PC-9 (cell line): ENCODE results near the gene PAXX. TPM values are rescaled to one million over a fixed set of nuclear protein-coding genes. Genes with fewer than 3 reads are reported as not detected.

ENCODE experiments used
- BruUV-seq: library from RNA; stranded (reverse); fragments of 400-500 nt; replicated peaks from 2 replicates; lab custom pipeline; 2021; lab: Mats Ljungman, UMichigan
- CTCF ChIA-PET: fragments of 300-600 bp; sonication (Branson Sonifier 250); formaldehyde crosslinking; loops from one replicate; lab custom pipeline; 2022; ENCODE audit warnings: antibody characterized with exemption; lab: Charles Lee
- POLR2A ChIA-PET: fragments of 300-600 bp; sonication (Branson Sonifier 250); formaldehyde crosslinking; loops from one replicate; lab custom pipeline; 2022; ENCODE audit warnings: antibody characterized with exemption; ENCODE audit not compliant: unreplicated experiment; lab: Charles Lee
- DNase-seq, 2 experiments: peaks; one replicate each; pipeline versions ENCODE4 v3.0.0 to v3.0.0-alpha.2; 2015 to 2022; ENCODE audit warnings: mixed read lengths in 1 of 2
- H2AFZ ChIP-seq: fragments of 200-600 bp; sonication (generic); 2 replicates; pipeline ENCODE4 v1.8.1; 2017; ENCODE audit warnings: antibody characterized with exemption
- H3F3A ChIP-seq: fragments of 200-600 bp; sonication (generic); 2 replicates; pipeline ENCODE4 v1.8.1; 2017; ENCODE audit warnings: antibody characterized with exemption, mild to moderate bottlenecking, low read depth; ENCODE audit not compliant: insufficient read depth
- H3K27ac ChIP-seq: fragments of 200-600 bp; sonication (generic); 2 replicates; pipeline ENCODE4 v1.6.1; 2016; ENCODE audit warnings: mixed run types
- H3K27me3 ChIP-seq: fragments of 200-600 bp; sonication (generic); 2 replicates; pipeline ENCODE4 v1.6.1; 2016; ENCODE audit warnings: low read depth, mixed run types; ENCODE audit not compliant: insufficient read depth
- H3K36me3 ChIP-seq: fragments of 200-600 bp; sonication (generic); 2 replicates; pipeline ENCODE4 v1.6.1; 2016; ENCODE audit warnings: low read depth, mixed run types
- H3K4me1 ChIP-seq: fragments of 200-600 bp; sonication (generic); replicated peaks from 2 replicates; pipeline ENCODE4 v1.6.1; 2016; ENCODE audit warnings: mixed run types; ENCODE audit not compliant: insufficient read depth
- H3K4me2 ChIP-seq: fragments of 200-600 bp; sonication (generic); 2 replicates; pipeline ENCODE4 v1.6.1; 2017; ENCODE audit warnings: mixed run types
- H3K4me3 ChIP-seq: fragments of 200-600 bp; sonication (generic); 2 replicates; pipeline ENCODE4 v1.6.1; 2016; ENCODE audit warnings: mixed run types
- H3K79me2 ChIP-seq: fragments of 200-600 bp; sonication (generic); 2 replicates; pipeline ENCODE4 v1.6.1; 2017; ENCODE audit warnings: low read depth, mixed run types
- H3K9me2 ChIP-seq: fragments of 200-600 bp; sonication (generic); 2 replicates; pipeline ENCODE4 v1.8.1; 2017; ENCODE audit warnings: mild to moderate bottlenecking; ENCODE audit not compliant: insufficient read depth
- H3K9me3 ChIP-seq: fragments of 200-600 bp; sonication (generic); 2 replicates; pipeline ENCODE4 v1.8.1; 2016; ENCODE audit warnings: low read depth; ENCODE audit not compliant: insufficient read depth
- H4K20me1 ChIP-seq: fragments of 200-600 bp; sonication (generic); 2 replicates; pipeline ENCODE4 v1.8.1; 2017; ENCODE audit not compliant: insufficient read depth
- CTCF ChIP-seq: fragments of 200-600 bp; sonication (generic); conservative IDR thresholded peaks from 2 replicates; pipeline ENCODE4 v1.6.1; 2017; ENCODE audit warnings: mixed run types, antibody characterized with exemption, mild to moderate bottlenecking, moderate library complexity
- EZH2 ChIP-seq: fragments of 200-600 bp; sonication (generic); IDR thresholded peaks from 2 replicates; pipeline ENCODE4 v1.8.0; 2017; ENCODE audit warnings: antibody characterized with exemption, low read depth
- intact Hi-C: fragments of 100-400 bp; cut with micrococcal nuclease; formaldehyde crosslinking; loops from one replicate; pipeline ENCODE4 v1.10.0; 2022; ENCODE audit not compliant: unreplicated experiment
- total RNA-seq: library from RNA; stranded (reverse); gene quantifications from 2 replicates; pipeline ENCODE4 v1.2.3, GENCODE V29; 2021

PAXX gene
- total RNA-seq, 1 experiment from 2014 or later = 54.9 TPM

DNA sequence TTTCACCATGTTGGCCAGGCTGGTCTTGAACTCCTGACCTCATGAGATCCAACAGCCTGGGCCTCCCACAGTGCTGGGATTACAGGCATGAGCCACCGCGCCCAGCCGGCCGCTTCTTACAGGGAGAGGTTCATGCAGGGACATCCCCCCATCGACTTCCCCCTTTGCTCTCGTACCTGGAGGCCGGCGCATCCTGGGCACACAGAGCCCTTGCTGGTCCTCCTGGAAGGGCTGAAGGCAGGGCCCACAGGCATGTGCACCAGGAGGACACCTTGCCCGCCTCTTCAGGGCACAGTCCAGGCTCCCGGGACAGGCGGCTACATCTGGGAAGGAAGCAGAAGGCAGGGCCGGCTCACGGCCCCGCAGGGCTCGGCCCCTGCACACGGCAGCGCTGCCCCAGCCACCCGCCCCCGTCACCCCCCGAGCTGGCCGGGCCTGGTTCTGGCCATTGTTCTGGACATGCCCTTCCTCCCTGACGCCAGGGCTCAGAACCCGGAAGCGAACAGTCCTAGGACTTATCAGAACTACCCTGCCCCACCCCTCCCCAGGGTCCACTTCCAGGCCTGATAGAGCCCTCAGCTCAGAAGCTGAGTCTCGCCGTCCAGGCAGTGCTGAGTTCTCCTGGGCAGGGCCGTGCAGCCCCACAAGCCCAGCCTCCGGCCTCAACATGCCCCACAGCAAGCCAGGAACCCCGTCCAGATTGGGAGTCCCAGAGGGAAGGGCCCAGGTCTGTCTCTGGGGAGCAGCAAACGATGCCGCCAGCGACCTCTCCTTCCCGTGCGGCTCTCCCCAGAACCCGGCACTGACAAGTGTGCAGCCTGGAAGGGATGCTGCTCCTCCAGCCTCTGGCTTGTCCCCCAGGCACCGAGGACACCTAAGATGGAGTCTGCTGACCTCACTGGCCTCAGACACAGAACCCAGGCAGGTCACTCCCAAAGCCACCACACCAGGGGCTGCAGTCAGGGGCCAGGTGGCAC lies 50.8 kb downstream of the PAXX start:
- no peak overlapping the region for H3K4me3 ChIP-seq
- BruUV-seq = no TSS peak
- intact Hi-C loops = no loop called here
- no peaks in the 10 kb centered on the region for H3K27me3 ChIP-seq
- H3F3A ChIP-seq = peaks cover 14% of the 10 kb centered on the region; the same call in 1 of the 2 replicates
- H3K27ac ChIP-seq = no peak overlapping the region
- H3K9me2 ChIP-seq = no peaks in the 10 kb centered on the region
- ChIA-PET POLR2A (no interaction called here), CTCF (no interaction called here)
- H3K4me1 ChIP-seq = peaks cover 15% of the 10 kb centered on the region
- H2AFZ ChIP-seq = no peak overlapping the region
- H3K79me2 ChIP-seq = peaks cover 21% of the 10 kb centered on the region
- TF ChIP-seq CTCF (no peak), EZH2 (no peak)
- H3K4me2 ChIP-seq = no peak overlapping the region
- no peak for DNase-seq
- H4K20me1 ChIP-seq = peaks cover 33% of the 10 kb centered on the region
- no peaks in the 10 kb centered on the region for H3K9me3 ChIP-seq
- no peaks in the 10 kb centered on the region for H3K36me3 ChIP-seq

Other genes with a start within 250 kb of the PAXX start
- 0.94 and 2.2 TPM in 2 replicates for gene LCN10, start 249.5 kb upstream of the PAXX start, total RNA-seq
- gene LCN6, start 243.9 kb upstream of the PAXX start, total RNA-seq = not detected in 2 replicates
- not detected in 2 replicates for gene LCN8, start 234.2 kb upstream of the PAXX start, total RNA-seq
- not detected in 2 replicates for gene LCN15, start 227.9 kb upstream of the PAXX start, total RNA-seq
- 83.6 and 124 TPM in 2 replicates for gene TMEM141, start 201.1 kb upstream of the PAXX start, total RNA-seq
- gene CCDC183, start 196.1 kb upstream of the PAXX start, total RNA-seq = 3.6 and 5.3 TPM in 2 replicates
- 116 and 136 TPM in 2 replicates for gene RABL6, start 184.5 kb upstream of the PAXX start, total RNA-seq
- gene AJM1, start 149.9 kb upstream of the PAXX start, total RNA-seq = 5.3 and 5.9 TPM in 2 replicates
- gene PHPT1, start 143.0 kb upstream of the PAXX start, total RNA-seq = 112 and 114 TPM in 2 replicates
- gene MAMDC4, start 140.1 kb upstream of the PAXX start, total RNA-seq = 9.2 and 11.6 TPM in 2 replicates
- 275 and 338 TPM in 2 replicates for gene EDF1, start 126.1 kb upstream of the PAXX start, total RNA-seq
- 42.7 and 48.0 TPM in 2 replicates for gene TRAF2, start 105.9 kb upstream of the PAXX start, total RNA-seq
- 101 and 125 TPM in 2 replicates for gene FBXW5, start 47.7 kb upstream of the PAXX start, total RNA-seq
- gene C8G, start 47.2 kb upstream of the PAXX start, total RNA-seq = 2.3 and 4.4 TPM in 2 replicates
- 9.3 and 14.2 TPM in 2 replicates for gene LCN12, start 40.1 kb upstream of the PAXX start, total RNA-seq
- gene PTGDS, start 14.9 kb upstream of the PAXX start, total RNA-seq = 1.7 and 2.0 TPM in 2 replicates
- gene LCNL1, start 9.4 kb upstream of the PAXX start, total RNA-seq = 0.41 and 0.43 TPM in 2 replicates
- 24.1 and 39.7 TPM in 2 replicates for gene CLIC3, start 4.1 kb downstream of the PAXX start, total RNA-seq
- 79.2 and 115 TPM in 2 replicates for gene ABCA2, start 35.8 kb downstream of the PAXX start, total RNA-seq
- not detected in 2 replicates for gene FUT7, start 39.7 kb downstream of the PAXX start, total RNA-seq
- 89.8 and 137 TPM in 2 replicates for gene NPDC1, start 53.8 kb downstream of the PAXX start, total RNA-seq
- 9.0 and 14.1 TPM in 2 replicates for gene ENTPD2, start 61.6 kb downstream of the PAXX start, total RNA-seq
- 46.9 and 50.3 TPM in 2 replicates for gene SAPCD2, start 78.1 kb downstream of the PAXX start, total RNA-seq
- gene UAP1L1, start 85.1 kb downstream of the PAXX start, total RNA-seq = 9.9 and 14.7 TPM in 2 replicates
- gene MAN1B1, start 94.6 kb downstream of the PAXX start, total RNA-seq = 79.3 and 107 TPM in 2 replicates
- 104 and 126 TPM in 2 replicates for gene DPP7, start 122.3 kb downstream of the PAXX start, total RNA-seq
- 0.10 TPM in 1 of 2 replicates, not detected in the other for gene GRIN1, start 146.7 kb downstream of the PAXX start, total RNA-seq
- 2.3 and 2.5 TPM in 2 replicates for gene LRRC26, start 177.6 kb downstream of the PAXX start, total RNA-seq
- 0.74 and 1.5 TPM in 2 replicates for gene TMEM210, start 179.6 kb downstream of the PAXX start, total RNA-seq
- gene ANAPC2, start 196.1 kb downstream of the PAXX start, total RNA-seq = 92.1 and 95.4 TPM in 2 replicates
- gene SSNA1, start 196.3 kb downstream of the PAXX start, total RNA-seq = 98.7 and 109 TPM in 2 replicates
- gene TPRN, start 208.3 kb downstream of the PAXX start, total RNA-seq = 61.0 and 61.8 TPM in 2 replicates
- 43.3 and 45.5 TPM in 2 replicates for gene TMEM203, start 213.2 kb downstream of the PAXX start, total RNA-seq
- gene NDOR1, start 213.3 kb downstream of the PAXX start, total RNA-seq = 27.7 and 28.8 TPM in 2 replicates
- gene RNF208, start 229.8 kb downstream of the PAXX start, total RNA-seq = 31.3 and 38.0 TPM in 2 replicates
- gene CYSRT1, start 232.8 kb downstream of the PAXX start, total RNA-seq = 9.0 and 15.2 TPM in 2 replicates
- 3.9 and 4.7 TPM in 2 replicates for gene RNF224, start 235.1 kb downstream of the PAXX start, total RNA-seq
- gene SLC34A3, start 238.5 kb downstream of the PAXX start, total RNA-seq = 1.4 and 2.5 TPM in 2 replicates
- gene TUBB4B, start 248.9 kb downstream of the PAXX start, total RNA-seq = 441 and 494 TPM in 2 replicates